Kasumi-1 (cell line): Measurements from ENCODE around the gene SULT1C3.

ENCODE experiments used
- DNase-seq, 2 experiments: peaks; one replicate each; lab custom pipeline; 2025; lab: John Stamatoyannopoulos, UW

SULT1C3 gene

GRCh38 chr2:108304975-108305374 is 65.2 kb downstream of the SULT1C3 start:
- peak; percentile 19 to 34 for DNase-seq

DNA sequence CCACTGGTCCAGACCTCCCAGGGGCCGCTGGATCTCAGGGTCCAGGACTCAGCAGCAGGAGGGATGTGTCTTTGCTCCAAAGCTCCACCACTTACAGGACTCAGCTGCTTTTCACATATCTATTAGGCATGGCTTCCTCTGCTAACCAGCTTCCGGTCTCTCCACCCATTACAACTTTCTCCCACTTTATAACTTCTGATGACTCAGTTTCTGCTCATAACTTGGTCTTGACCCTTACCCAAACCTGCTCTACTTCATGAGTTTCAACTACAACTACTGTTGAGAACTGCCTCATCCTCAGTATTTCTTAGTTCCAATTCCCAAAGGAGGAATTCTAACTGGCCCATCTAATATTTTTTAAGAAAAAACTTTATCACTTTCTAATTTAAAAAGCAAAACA is 66.1 kb downstream of the SULT1C3 start:
- DNase-seq = no peak

DNA sequence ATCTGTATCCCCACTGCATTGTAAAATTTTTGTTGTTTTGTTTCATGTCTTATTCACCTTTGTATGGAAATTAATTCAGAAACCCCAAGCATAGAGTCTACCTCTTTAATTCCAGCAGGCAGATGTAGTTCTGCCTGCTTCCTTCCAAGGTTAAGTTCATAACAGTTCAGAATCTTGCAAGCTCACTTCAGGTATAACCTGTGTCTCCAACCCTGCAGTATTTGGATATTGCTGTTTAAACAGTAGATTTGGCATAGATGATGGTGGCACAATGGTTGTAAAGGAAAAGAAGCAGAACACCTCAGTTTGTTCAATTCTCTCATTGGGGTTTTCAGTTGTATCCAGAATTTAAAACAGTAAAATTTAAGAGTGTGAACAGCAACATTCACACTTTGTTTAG is 70.1 kb downstream of the SULT1C3 start:
- DNase-seq = no peak
